Measurements from ENCODE around the gene PPDPF. TPM values are rescaled to one million over a fixed set of nuclear protein-coding genes. Genes with fewer than 3 reads are reported as not detected.

PPDPF gene
- total RNA-seq, 1 experiment from 2014 or later = 149 TPM

- H2BK12ac ChIP-seq (ENCODE audit: insufficient read length, low read depth, low read length) = no peak overlapping the region
- no peak overlapping the region for H2BK120ac ChIP-seq (ENCODE audit: low read depth, low read length, poor library complexity, severe bottlenecking)
- H3K18ac ChIP-seq (ENCODE audit: insufficient read length, low read depth, low read length) = no peak overlapping the region
- no peak overlapping the region for H3T11ph ChIP-seq (ENCODE audit: low read length)
- no peak overlapping the region for H3K14ac ChIP-seq (ENCODE audit: insufficient read depth, low read length)
- WGBS (ENCODE audit: extremely low coverage, insufficient read length, low lambda C conversion rate) = no CpG with 5 or more reads among the region's 14 CpGs
- Mint-ChIP-seq H3K4me1 (peaks cover 4 to 10% of the 10 kb centered on the region in 2 experiments; a peak in 3 of 4 replicates), H3K36me3 (ENCODE audit: insufficient read depth in 1 of 3, low read depth in 3 of 3) (peaks cover 15 to 24% (median 15%) of the 10 kb centered on the region in 3 experiments; a peak in 6 of 7 replicates), H3K27me3 (ENCODE audit: low read depth) (peaks cover 53% of the 10 kb centered on the region), H3K4me3 (no peak overlapping the region), H3K27ac (no peak overlapping the region), H3K9me3 (peaks cover 2 to 11% of the 10 kb centered on the region in 2 experiments; a peak in 3 of 5 replicates)
- H4K8ac ChIP-seq (replicated peaks; ENCODE audit: insufficient read length, low read depth, low read length) = no peak overlapping the region
- H2BK5ac ChIP-seq (ENCODE audit: insufficient read length, low read length) = no peak overlapping the region
- H3K79me1 ChIP-seq (ENCODE audit: insufficient read depth, low read depth, low read length, poor library complexity, severe bottlenecking) = no peaks in the 10 kb centered on the region
- no peak overlapping the region for H4K91ac ChIP-seq (ENCODE audit: insufficient read length, low read depth, low read length)
- H3K27ac ChIP-seq (ENCODE audit: insufficient read length, low read depth, low read length) = no peak overlapping the region
- H3K56ac ChIP-seq (ENCODE audit: insufficient read length, low read depth, low read length) = no peak overlapping the region
- no peaks in the 10 kb centered on the region for H4K20me1 ChIP-seq (ENCODE audit: control insufficient read depth, insufficient read depth, insufficient read length)
- H4K5ac ChIP-seq (ENCODE audit: insufficient read length, low read depth, low read length) = no peak overlapping the region
- no peak overlapping the region for H3K4ac ChIP-seq (ENCODE audit: low read depth, low read length)
- no peak overlapping the region for H2BK20ac ChIP-seq (ENCODE audit: low read depth, low read length, poor library complexity, severe bottlenecking)
- TF ChIP-seq CTCF (conservative IDR thresholded peaks at IDR 0.05) = no peak
- peaks cover under 1% of the 10 kb centered on the region for H3K23me2 ChIP-seq (ENCODE audit: insufficient read length, low read depth, low read length, poor library complexity, severe bottlenecking)
- no peak overlapping the region for H2AK5ac ChIP-seq (ENCODE audit: insufficient read length, low read length)
- no peak overlapping the region for H3K9ac ChIP-seq (ENCODE audit: extremely low read depth, insufficient read length, low read length)
- H3K4me1 ChIP-seq (ENCODE audit: insufficient read depth, low read length) = no peaks in the 10 kb centered on the region
- no peak for DNase-seq
- peaks cover 4% of the 10 kb centered on the region; the same call in 1 of the 2 replicates for H3K27me3 ChIP-seq (ENCODE audit: insufficient read depth, low read length)
- no peaks in the 10 kb centered on the region for H3K79me2 ChIP-seq (ENCODE audit: insufficient read depth, low read length)
- H2AFZ ChIP-seq (ENCODE audit: low read length) = no peak overlapping the region
- H3K23ac ChIP-seq (ENCODE audit: insufficient read length, low read depth, low read length) = no peak overlapping the region
- H3K4me2 ChIP-seq (ENCODE audit: insufficient read depth, insufficient read length, low read length) = no peak overlapping the region
- H2BK15ac ChIP-seq (ENCODE audit: low read depth, low read length) = no peak overlapping the region
- H3K9me3 ChIP-seq (ENCODE audit: control insufficient read depth, low read depth, low read length) = no peaks in the 10 kb centered on the region
Observed at GRCh38 chr20:63492982-63493381, 27.6 kb upstream of the PPDPF start.
